Peyer's patch (tissue), 4 donors: ENCODE results near the gene GDPD5.

ENCODE experiments used
- CTCF ChIP-seq, 6 experiments: fragments of 450-650 bp in 4 of 6; fragments of 200-600 bp in 2 of 6; sonication (generic) in 1 of 6; IDR thresholded peaks; one replicate each; pipeline ENCODE4 v1.5.1; 2017 to 2019; ENCODE audit warnings: antibody characterized with exemption in 6 of 6, mild to moderate bottlenecking in 3 of 6, moderate library complexity in 1 of 6
- POLR2A ChIP-seq, 2 donors: fragments of 450-650 bp; IDR thresholded peaks; one replicate each; pipeline ENCODE4 v1.5.1; 2017; ENCODE audit warnings: antibody characterized with exemption in 2 of 2, mild to moderate bottlenecking in 2 of 2, moderate library complexity in 2 of 2

- no peak for TF ChIP-seq CTCF (IDR thresholded peaks at IDR 0.05)
- no peak for TF ChIP-seq POLR2A (IDR thresholded peaks at IDR 0.05)
Observed at GRCh38 chr11:75518771-75519653, 6.7 kb downstream of the GDPD5 start.
